Mesendoderm (in vitro differentiated cells): ENCODE data around the gene RAB15.

Experiments
- DNase-seq: peaks from one replicate; pipeline ENCODE4 v3.0.0; 2013
- H2AK5ac ChIP-seq: 2 replicates; pipeline ENCODE4 v1.6.1; 2013; ENCODE audit warnings: low read length, inconsistent platforms
- H2BK120ac ChIP-seq: 2 replicates; pipeline ENCODE4 v1.6.1; 2013; ENCODE audit warnings: low read depth, mild to moderate bottlenecking, low read length, moderate library complexity, mixed read lengths
- H2BK15ac ChIP-seq: replicated peaks from 2 replicates; pipeline ENCODE4 v1.6.1; 2013; ENCODE audit warnings: low read depth, mild to moderate bottlenecking, moderate library complexity
- H2BK5ac ChIP-seq: 2 replicates; pipeline ENCODE4 v1.6.1; 2013; ENCODE audit warnings: low read length, inconsistent platforms
- H3K18ac ChIP-seq: 2 replicates; pipeline ENCODE4 v1.6.1; 2013; ENCODE audit warnings: mild to moderate bottlenecking, low read length, mixed read lengths
- H3K23ac ChIP-seq: one replicate; pipeline ENCODE4 v1.6.1; 2013; ENCODE audit warnings: low read length
- H3K27ac ChIP-seq: 2 replicates; pipeline ENCODE4 v1.5.1; 2013; ENCODE audit warnings: low read depth, mild to moderate bottlenecking, inconsistent platforms, low read length, moderate library complexity
- H3K27me3 ChIP-seq: 2 replicates; pipeline ENCODE4 v1.6.1; 2013; ENCODE audit warnings: low read length, control low read depth, mild to moderate bottlenecking, inconsistent platforms; ENCODE audit not compliant: insufficient read depth, poor library complexity
- H3K36me3 ChIP-seq: 2 replicates; pipeline ENCODE4 v1.6.1; 2013; ENCODE audit warnings: low read length, inconsistent platforms; ENCODE audit not compliant: control insufficient read depth, insufficient read depth
- H3K4ac ChIP-seq: one replicate; pipeline ENCODE4 v1.6.1; 2013; ENCODE audit warnings: low read depth, mild to moderate bottlenecking, low read length, moderate library complexity
- H3K4me1 ChIP-seq: 2 replicates; pipeline ENCODE4 v1.6.1; 2013; ENCODE audit warnings: low read depth, low read length, inconsistent platforms; ENCODE audit not compliant: control insufficient read depth
- H3K4me2 ChIP-seq: 2 replicates; pipeline ENCODE4 v1.6.1; 2013; ENCODE audit warnings: low read length
- H3K4me3 ChIP-seq: 2 replicates; pipeline ENCODE4 v1.5.1; 2013; ENCODE audit warnings: mild to moderate bottlenecking, low read length
- H3K56ac ChIP-seq: one replicate; pipeline ENCODE4 v1.6.1; 2013; ENCODE audit warnings: low read length
- H3K79me1 ChIP-seq: 2 replicates; pipeline ENCODE4 v1.6.1; 2013; ENCODE audit warnings: low read length, inconsistent platforms
- H3K79me2 ChIP-seq: 2 replicates; pipeline ENCODE4 v1.6.1; 2013; ENCODE audit warnings: mild to moderate bottlenecking, low read length; ENCODE audit not compliant: control insufficient read depth, insufficient read depth
- H3K9ac ChIP-seq: 2 replicates; pipeline ENCODE4 v1.6.1; 2013; ENCODE audit warnings: low read length, inconsistent platforms
- H4K5ac ChIP-seq: one replicate; pipeline ENCODE4 v1.6.1; 2013; ENCODE audit warnings: low read length
- H4K8ac ChIP-seq: one replicate; pipeline ENCODE4 v1.6.1; 2013; ENCODE audit warnings: low read depth, mild to moderate bottlenecking, control low read depth, low read length, moderate library complexity
- WGBS: extraction: QIAGEN DNeasy Blood & Tissue Kit; methylation state at CpG from one replicate; pipeline ENCODE4 v1.1.7; 2013; ENCODE audit warnings: low lambda C conversion rate, missing lambda C conversion rate; ENCODE audit not compliant: insufficient coverage; ENCODE audit errors: extremely low coverage; 5-methylcytosine and 5-hydroxymethylcytosine counted together

RAB15 gene

GRCh38 chr14:64932231-64932630 is 39.9 kb downstream of the RAB15 start:
- Histone ChIP-seq H3K4me2 (no peak overlapping the region), H3K23ac (no peak overlapping the region), H3K27me3 (no peaks in the 10 kb centered on the region), H3K9ac (no peak overlapping the region), H3K4me1 (no peaks in the 10 kb centered on the region), H2BK15ac (no peak overlapping the region), H4K8ac (no peak overlapping the region), H3K79me2 (no peaks in the 10 kb centered on the region), H3K18ac (no peak overlapping the region), H3K36me3 (peaks cover 1% of the 10 kb centered on the region), H2AK5ac (no peak overlapping the region), H2BK120ac (no peak overlapping the region), H3K79me1 (no peaks in the 10 kb centered on the region), H3K4ac (no peak overlapping the region), H4K5ac (no peak overlapping the region), H3K4me3 (no peak overlapping the region), H3K56ac (no peak overlapping the region), H3K27ac (no peak overlapping the region), H2BK5ac (no peak overlapping the region)
- DNase-seq, result no peak

GRCh38 chr14:64931123-64931522 is 41.0 kb downstream of the RAB15 start:
- Histone ChIP-seq H3K9ac (no peak overlapping the region), H3K27ac (no peak overlapping the region), H2BK15ac (no peak overlapping the region), H2BK120ac (no peak overlapping the region), H3K4ac (no peak overlapping the region), H3K4me1 (no peaks in the 10 kb centered on the region), H2BK5ac (no peak overlapping the region), H3K36me3 (peaks cover 2% of the 10 kb centered on the region), H2AK5ac (no peak overlapping the region), H3K79me1 (no peaks in the 10 kb centered on the region), H3K56ac (no peak overlapping the region), H3K18ac (no peak overlapping the region), H3K27me3 (no peaks in the 10 kb centered on the region), H4K5ac (no peak overlapping the region), H3K79me2 (no peaks in the 10 kb centered on the region), H4K8ac (no peak overlapping the region), H3K4me3 (no peak overlapping the region), H3K4me2 (no peak overlapping the region), H3K23ac (no peak overlapping the region)
- no CpG with 5 or more reads among the region's 2 CpGs for WGBS
- no peak for DNase-seq

GRCh38 chr14:64930085-64930843 is 41.9 kb downstream of the RAB15 start:
- Histone ChIP-seq H3K9ac (no peak overlapping the region), H3K27ac (no peak overlapping the region), H3K79me2 (no peaks in the 10 kb centered on the region), H3K4me1 (no peaks in the 10 kb centered on the region), H3K4me3 (no peak overlapping the region), H2AK5ac (no peak overlapping the region), H3K18ac (no peak overlapping the region), H3K27me3 (no peaks in the 10 kb centered on the region), H2BK15ac (no peak overlapping the region), H3K36me3 (peaks cover 2% of the 10 kb centered on the region), H2BK120ac (no peak overlapping the region), H4K5ac (no peak overlapping the region), H3K56ac (no peak overlapping the region), H4K8ac (no peak overlapping the region), H3K79me1 (no peaks in the 10 kb centered on the region), H3K23ac (no peak overlapping the region), H2BK5ac (no peak overlapping the region), H3K4ac (no peak overlapping the region), H3K4me2 (no peak overlapping the region)
- no CpG with 5 or more reads among the region's 3 CpGs for WGBS
- no peak for DNase-seq

- Histone ChIP-seq H3K18ac (no peak overlapping the region), H4K5ac (no peak overlapping the region), H3K4ac (no peak overlapping the region), H3K27ac (no peak overlapping the region), H4K8ac (no peak overlapping the region), H3K36me3 (peaks cover 2% of the 10 kb centered on the region), H2BK5ac (no peak overlapping the region), H2BK120ac (no peak overlapping the region), H2BK15ac (no peak overlapping the region), H3K4me2 (no peak overlapping the region), H3K9ac (no peak overlapping the region), H3K23ac (no peak overlapping the region), H3K79me1 (no peaks in the 10 kb centered on the region), H3K27me3 (no peaks in the 10 kb centered on the region), H3K79me2 (no peaks in the 10 kb centered on the region), H3K56ac (no peak overlapping the region), H3K4me1 (no peaks in the 10 kb centered on the region), H2AK5ac (no peak overlapping the region), H3K4me3 (no peak overlapping the region)
- DNase-seq, result no peak
- no CpG with 5 or more reads among the region's 3 CpGs for WGBS
Measured at GRCh38 chr14:64929014-64929359, 43.1 kb downstream of the RAB15 start.

- H3K9ac ChIP-seq, result no peak overlapping the region
- no peak overlapping the region for H3K27ac ChIP-seq
- H3K18ac ChIP-seq, result no peak overlapping the region
- no peak overlapping the region for H2BK15ac ChIP-seq
- 100% methylated on average over 1 of the region's 7 CpGs for WGBS
- peaks cover 2% of the 10 kb centered on the region for H3K36me3 ChIP-seq
- no peak overlapping the region for H3K4me3 ChIP-seq
- H3K4me1 ChIP-seq, result no peaks in the 10 kb centered on the region
- no peaks in the 10 kb centered on the region for H3K79me2 ChIP-seq
- no peaks in the 10 kb centered on the region for H3K27me3 ChIP-seq
- H3K79me1 ChIP-seq, result no peaks in the 10 kb centered on the region
- no peak overlapping the region for H3K56ac ChIP-seq
- no peak overlapping the region for H3K23ac ChIP-seq
- H3K4me2 ChIP-seq, result no peak overlapping the region
- no peak overlapping the region for H2BK5ac ChIP-seq
- DNase-seq, result no peak
- H4K8ac ChIP-seq, result no peak overlapping the region
- no peak overlapping the region for H2BK120ac ChIP-seq
- H3K4ac ChIP-seq, result no peak overlapping the region
- no peak overlapping the region for H2AK5ac ChIP-seq
- no peak overlapping the region for H4K5ac ChIP-seq
Measured at GRCh38 chr14:64928239-64929013, 43.7 kb downstream of the RAB15 start.
